Adrenal gland (tissue), 12 donors: Measurements from ENCODE around the gene RBM26. TPM values are rescaled to one million over a fixed set of nuclear protein-coding genes. Genes with fewer than 3 reads are reported as not detected.

Source experiments
- DNase-seq, 7 donors: peaks; one replicate each; pipeline ENCODE4 v3.0.0-alpha.2; 2019 to 2020
- H3K27ac ChIP-seq, 5 donors: fragments of 200-600 bp; sonication (generic) in 4 of 5; 1 replicate in 3 of 5; 2 replicates in 2 of 5; pipeline versions ENCODE4 v1.5.1 to v1.8.0; 2016 to 2020; ENCODE audit warnings: mild to moderate bottlenecking in 1 of 5
- H3K27me3 ChIP-seq: fragments of 200-600 bp; 2 replicates; pipeline ENCODE4 v1.8.0; 2021
- H3K36me3 ChIP-seq, 2 donors: fragments of 200-600 bp; replicated peaks in 1 of 2; 1 replicate in 1 of 2; 2 replicates in 1 of 2; pipeline versions ENCODE4 v1.5.1 to v1.8.0; 2018 to 2022
- H3K4me1 ChIP-seq, 2 donors: fragments of 200-600 bp; replicated peaks in 1 of 2; 1 replicate in 1 of 2; 2 replicates in 1 of 2; pipeline versions ENCODE4 v1.5.1 to v1.8.0; 2018 to 2021
- H3K4me3 ChIP-seq, 4 donors: fragments of 200-600 bp; sonication (generic) in 3 of 4; one replicate each; pipeline ENCODE4 v1.5.1; 2016 to 2018
- H3K9me3 ChIP-seq, 3 donors: fragments of 200-600 bp; sonication (generic) in 1 of 3; replicated peaks in 1 of 3; 1 replicate in 2 of 3; 2 replicates in 1 of 3; pipeline versions ENCODE4 v1.5.1 to v1.8.0; 2016 to 2021
- POLR2A ChIP-seq, 2 donors: fragments of 450-650 bp; IDR thresholded peaks; one replicate each; pipeline ENCODE4 v1.6.1; 2017; ENCODE audit warnings: antibody characterized with exemption in 2 of 2, mild to moderate bottlenecking in 2 of 2, moderate library complexity in 1 of 2
- WGBS, 4 donors: extraction: QIAGEN DNeasy Blood & Tissue Kit in 2 of 4; methylation state at CpG; one replicate each; pipeline versions ENCODE4 v1.1.5 to v1.1.7; 2013 to 2017; 5-methylcytosine and 5-hydroxymethylcytosine counted together
- intact Hi-C, 2 donors: fragments of 100-400 bp; cut with DNase I; formaldehyde crosslinking; loops; one replicate each; pipeline versions ENCODE4 v1.14.1 to v1.15.0; 2022 to 2023
- polyA plus RNA-seq, 3 donors: library from polyadenylated mRNA; stranded (reverse); fragments of 200-250 nt in 2 of 3; fragments of 350-450 nt in 1 of 3; fragmentation: Illumina TruSeq in 1 of 3; extraction: RNeasy Lipid Tissue Mini Kit (QIAGEN cat#74804) in 1 of 3; gene quantifications; one replicate each; pipeline ENCODE4 v1.2.3, GENCODE V29; 2013 to 2014
- total RNA-seq, 9 donors: library from RNA; depleted of rRNA in 4 of 9; stranded (reverse); fragments of >200 nt in 4 of 9; fragments of 120-200 nt in 1 of 9; fragmentation: NEBNext Ultra II Directional in 1 of 9; extraction: Animal tissue kit (Norgen Biotek cat#: 25700) in 1 of 9; gene quantifications; one replicate each; pipeline versions ENCODE4 v1.1.0 to v1.2.4, GENCODE V29; 2013 to 2023
- TF ChIP-seq, protein P1 (sequence below), 6 experiments: fragments of 450-650 bp in 4 of 6; fragments of 200-600 bp in 2 of 6; sonication (generic) in 1 of 6; IDR thresholded peaks; 1 replicate in 5 of 6; 2 replicates in 1 of 6; pipeline versions ENCODE4 v1.5.1 to v1.8.0; 2016 to 2021; ENCODE audit warnings: antibody characterized with exemption in 6 of 6, mild to moderate bottlenecking in 2 of 6, moderate library complexity in 1 of 6
- donor health status: healthy with polysubstance abuse.
- donor health status: Bipolar disorder and iron deficiency.
- donor health status: DM: yes; HTN: yes; CAD: no.
- donor health status: DM: no; HTN: no; CAD: no.
- donor health status: DM: no; HTN: no; CAD: no.
- donor health status: DM: yes; HTN: yes; CAD: no.

The RBM26 gene
- total and polyA plus RNA-seq, 12 donors: 18.7 to 62.5 (median 39.7) TPM

DNA sequence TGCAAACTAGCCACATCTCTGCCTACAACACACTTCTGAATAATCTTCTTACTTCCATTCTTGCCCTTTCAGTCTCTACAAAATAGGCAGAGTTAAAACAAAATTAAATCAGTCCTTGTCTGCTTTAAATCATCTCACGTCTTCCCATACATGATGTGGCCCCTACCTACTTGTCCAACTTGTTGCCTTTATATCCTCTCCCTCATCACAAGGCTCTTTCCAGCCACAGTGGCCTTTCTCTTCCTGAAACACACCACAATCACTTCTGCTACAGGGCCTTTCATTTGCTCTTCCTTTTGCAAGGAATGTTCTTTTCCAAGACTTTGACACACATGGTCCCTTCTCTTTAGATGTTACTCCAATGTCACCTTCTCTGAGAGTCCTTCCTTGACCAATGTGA lies 1.7 kb downstream of the RBM26 start:
- peak overlapping the region in 2 of 4 donors; percentile 49 to 90 for H3K4me3 ChIP-seq
- no peaks in the 10 kb centered on the region for H3K9me3 ChIP-seq
- H3K36me3 ChIP-seq: no peaks in the 10 kb centered on the region
- H3K27ac ChIP-seq: peak overlapping the region in 3 of 5 donors; percentile 17 to 95 (median 90)
- 12 to 42% (median 20%) methylated on average over 1 of the region's 1 CpG for WGBS, 4 donors
- no peaks in the 10 kb centered on the region for H3K27me3 ChIP-seq
- H3K4me1 ChIP-seq: peaks cover 54 to 64% of the 10 kb centered on the region in 2 donors
- no peak for DNase-seq
- TF ChIP-seq POLR2A (IDR thresholded peaks at IDR 0.05): no peak
- TF ChIP-seq, protein P1, sequence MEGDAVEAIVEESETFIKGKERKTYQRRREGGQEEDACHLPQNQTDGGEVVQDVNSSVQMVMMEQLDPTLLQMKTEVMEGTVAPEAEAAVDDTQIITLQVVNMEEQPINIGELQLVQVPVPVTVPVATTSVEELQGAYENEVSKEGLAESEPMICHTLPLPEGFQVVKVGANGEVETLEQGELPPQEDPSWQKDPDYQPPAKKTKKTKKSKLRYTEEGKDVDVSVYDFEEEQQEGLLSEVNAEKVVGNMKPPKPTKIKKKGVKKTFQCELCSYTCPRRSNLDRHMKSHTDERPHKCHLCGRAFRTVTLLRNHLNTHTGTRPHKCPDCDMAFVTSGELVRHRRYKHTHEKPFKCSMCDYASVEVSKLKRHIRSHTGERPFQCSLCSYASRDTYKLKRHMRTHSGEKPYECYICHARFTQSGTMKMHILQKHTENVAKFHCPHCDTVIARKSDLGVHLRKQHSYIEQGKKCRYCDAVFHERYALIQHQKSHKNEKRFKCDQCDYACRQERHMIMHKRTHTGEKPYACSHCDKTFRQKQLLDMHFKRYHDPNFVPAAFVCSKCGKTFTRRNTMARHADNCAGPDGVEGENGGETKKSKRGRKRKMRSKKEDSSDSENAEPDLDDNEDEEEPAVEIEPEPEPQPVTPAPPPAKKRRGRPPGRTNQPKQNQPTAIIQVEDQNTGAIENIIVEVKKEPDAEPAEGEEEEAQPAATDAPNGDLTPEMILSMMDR (IDR thresholded peaks at IDR 0.05): no peak
- intact Hi-C loops: no loop called here

DNA sequence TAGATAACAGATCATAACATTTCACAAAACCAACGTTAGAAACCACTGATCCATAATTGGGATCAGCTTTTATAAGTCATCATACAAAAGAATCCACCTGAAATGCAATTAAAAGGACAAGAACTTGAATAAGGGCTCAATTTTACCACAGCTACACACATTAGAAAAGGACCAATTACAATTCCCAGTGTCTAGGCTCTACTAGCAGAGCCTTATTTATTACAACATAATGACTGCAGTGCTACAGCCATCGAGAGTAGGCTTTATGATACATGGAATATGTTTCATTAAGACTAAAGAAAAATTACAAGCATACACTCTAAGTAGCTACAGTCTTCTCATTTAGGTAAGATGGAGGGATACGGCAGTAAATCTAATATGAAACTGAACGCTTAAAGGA lies 2.9 kb downstream of the RBM26 start:
- Histone ChIP-seq H3K27ac (peak overlapping the region in 3 of 5 donors; percentile 20 to 67 (median 59)), H3K36me3 (no peaks in the 10 kb centered on the region), H3K9me3 (no peaks in the 10 kb centered on the region), H3K4me1 (peaks cover 54 to 77% of the 10 kb centered on the region in 2 donors), H3K27me3 (no peaks in the 10 kb centered on the region), H3K4me3 (peak overlapping the region in 1 of 4 donors; percentile 90)
- DNase-seq: no peak
- WGBS, 4 donors: 51 to 59% (median 55%) methylated on average over 4 of the region's 4 CpGs
- intact Hi-C loops: no loop called here
- TF ChIP-seq POLR2A (IDR thresholded peaks at IDR 0.05): no peak
- TF ChIP-seq, protein P1 (IDR thresholded peaks at IDR 0.05): no peak

DNA sequence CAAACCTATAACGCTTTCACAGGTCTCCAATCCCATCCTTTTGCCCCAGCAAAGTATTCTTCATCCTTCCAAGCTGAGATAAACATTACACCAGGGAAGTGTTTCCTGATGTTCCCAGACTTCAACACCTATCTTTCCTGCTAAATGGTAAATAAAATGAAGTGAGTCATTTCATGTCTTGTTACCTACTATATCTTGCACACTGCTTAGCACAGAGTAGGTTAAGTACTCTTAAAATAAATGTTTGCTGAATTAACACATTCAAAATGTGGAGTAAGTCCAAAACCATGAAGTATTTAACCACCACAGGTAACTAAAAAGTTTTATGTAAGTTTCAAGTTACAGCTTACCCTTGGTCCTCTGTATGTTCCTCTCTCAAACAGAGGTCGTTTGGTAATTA lies 3.4 kb downstream of the RBM26 start:
- TF ChIP-seq POLR2A (IDR thresholded peaks at IDR 0.05): no peak
- TF ChIP-seq, protein P1 (IDR thresholded peaks at IDR 0.05): no peak
- WGBS, 4 donors: 51 to 60% (median 57%) methylated on average over 2 of the region's 2 CpGs
- Histone ChIP-seq H3K27ac (peak overlapping the region; percentile 15 to 67 (median 59)), H3K36me3 (no peaks in the 10 kb centered on the region), H3K4me1 (peaks cover 54 to 81% of the 10 kb centered on the region in 2 donors), H3K27me3 (no peaks in the 10 kb centered on the region), H3K9me3 (no peaks in the 10 kb centered on the region), H3K4me3 (peak overlapping the region in 1 of 4 donors; percentile 12)
- intact Hi-C loops: no loop called here
- no peak for DNase-seq

DNA sequence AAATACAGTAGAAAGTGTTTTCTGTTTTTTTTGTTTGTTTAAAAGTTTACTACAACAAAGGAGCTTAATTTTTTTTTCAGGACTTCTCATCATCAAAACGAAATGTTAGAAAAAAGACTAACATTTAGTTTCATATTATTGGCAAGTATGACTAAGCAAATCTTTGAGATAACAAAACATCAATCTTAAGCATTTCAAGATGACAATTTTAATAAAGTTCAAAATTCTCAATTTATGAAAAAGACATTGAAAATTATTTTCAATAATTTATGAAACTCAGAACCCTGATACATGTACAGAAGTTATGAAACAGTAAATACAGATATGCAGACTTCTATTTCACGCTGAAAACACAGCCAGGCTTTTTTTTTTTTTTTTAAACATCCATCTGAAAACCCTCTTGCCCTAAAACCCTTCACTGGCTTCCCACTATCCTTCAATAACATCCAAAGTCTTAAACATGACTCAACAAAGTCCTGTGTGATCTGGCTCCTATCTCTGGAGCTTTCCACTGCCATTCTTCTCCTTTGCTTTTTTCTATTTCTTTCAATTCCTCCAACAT lies 3.9 kb downstream of the RBM26 start:
- Histone ChIP-seq H3K27ac (peak overlapping the region; percentile 15 to 67 (median 59)), H3K36me3 (no peaks in the 10 kb centered on the region), H3K4me1 (peaks cover 54 to 76% of the 10 kb centered on the region in 2 donors), H3K9me3 (no peaks in the 10 kb centered on the region), H3K27me3 (no peaks in the 10 kb centered on the region), H3K4me3 (no peak overlapping the region)
- intact Hi-C loops: no loop called here
- 20 to 33% (median 27%) methylated on average over 2 of the region's 2 CpGs for WGBS, 4 donors
- no peak for DNase-seq
- TF ChIP-seq, protein P1 (IDR thresholded peaks at IDR 0.05): no peak
- TF ChIP-seq POLR2A (IDR thresholded peaks at IDR 0.05): no peak
